DOHH2 (cell line): ENCODE results near the gene CCDC68.

ENCODE experiments used
- H3F3A ChIP-seq: fragments of 200-600 bp; sonication (generic), shearing (Covaris generic); 2 replicates; pipeline ENCODE4 v1.6.0; 2016; ENCODE audit warnings: antibody characterized with exemption, mild to moderate bottlenecking; ENCODE audit not compliant: control insufficient read depth, insufficient read depth
- H3K27ac ChIP-seq: fragments of 200-600 bp; sonication (generic); 2 replicates; pipeline ENCODE4 v1.5.1; 2014; ENCODE audit warnings: low read depth, mild to moderate bottlenecking, low read length, moderate library complexity
- H3K27me3 ChIP-seq: fragments of 200-600 bp; sonication (generic); 2 replicates; pipeline ENCODE4 v1.6.1; 2014; ENCODE audit warnings: mild to moderate bottlenecking, low read length, mixed read lengths; ENCODE audit not compliant: control insufficient read depth
- H3K36me3 ChIP-seq: fragments of 200-600 bp; sonication (generic); 2 replicates; pipeline ENCODE4 v1.6.1; 2014; ENCODE audit warnings: mild to moderate bottlenecking, low read length, moderate library complexity, mixed read lengths; ENCODE audit not compliant: control insufficient read depth
- H3K4me1 ChIP-seq: fragments of 200-600 bp; sonication (generic); 2 replicates; pipeline ENCODE4 v1.6.1; 2014; ENCODE audit warnings: mild to moderate bottlenecking, low read length, mixed read lengths; ENCODE audit not compliant: control insufficient read depth
- H3K4me2 ChIP-seq: fragments of 200-600 bp; sonication (generic); 2 replicates; pipeline ENCODE4 v1.6.0; 2014; ENCODE audit warnings: mild to moderate bottlenecking, low read length, moderate library complexity
- H3K4me3 ChIP-seq: fragments of 200-600 bp; sonication (generic); 2 replicates; pipeline ENCODE4 v1.5.1; 2014; ENCODE audit warnings: mild to moderate bottlenecking, low read length, mixed read lengths
- H3K79me2 ChIP-seq: fragments of 200-600 bp; sonication (generic); 2 replicates; pipeline ENCODE4 v1.6.1; 2014; ENCODE audit warnings: mild to moderate bottlenecking, low read length, mixed read lengths; ENCODE audit not compliant: control insufficient read depth
- H3K9me2 ChIP-seq: fragments of 200-600 bp; sonication (generic); replicated peaks from 2 replicates; pipeline ENCODE4 v1.6.1; 2014; ENCODE audit warnings: mild to moderate bottlenecking, low read length, mixed read lengths; ENCODE audit not compliant: control insufficient read depth
- H3K9me3 ChIP-seq: fragments of 200-600 bp; sonication (generic); 2 replicates; pipeline ENCODE4 v1.6.1; 2014; ENCODE audit warnings: antibody characterized with exemption, low read length, mixed read lengths; ENCODE audit not compliant: control insufficient read depth, insufficient read depth
- H4K20me1 ChIP-seq: fragments of 200-600 bp; sonication (generic); 2 replicates; pipeline ENCODE4 v1.6.0; 2014; ENCODE audit warnings: low read depth, mild to moderate bottlenecking, antibody characterized with exemption, low read length, moderate library complexity; ENCODE audit not compliant: control insufficient read depth, insufficient read depth
- CTCF ChIP-seq: fragments of 200-600 bp; sonication (generic); IDR thresholded peaks from one replicate; pipeline ENCODE4 v1.5.1; 2014; ENCODE audit warnings: antibody characterized with exemption, mild to moderate bottlenecking, low read depth, low read length; ENCODE audit not compliant: poor library complexity, severe bottlenecking
- EZH2phosphoT487 ChIP-seq: fragments of 200-600 bp; sonication (generic); IDR thresholded peaks from 2 replicates; pipeline ENCODE4 v1.6.1; 2017; ENCODE audit warnings: borderline replicate concordance, mild to moderate bottlenecking, antibody characterized with exemption, low read length, moderate library complexity, mixed read lengths

Gene CCDC68

GRCh38 chr18:54905629-54906028, 53.6 kb downstream of the CCDC68 start:
- no peak overlapping the region for H3K27ac ChIP-seq
- H3K4me3 ChIP-seq: no peak overlapping the region
- H3K79me2 ChIP-seq: no peaks in the 10 kb centered on the region
- no peaks in the 10 kb centered on the region for H3F3A ChIP-seq
- no peaks in the 10 kb centered on the region for H3K9me3 ChIP-seq
- no peaks in the 10 kb centered on the region for H4K20me1 ChIP-seq
- no peak overlapping the region for H3K4me2 ChIP-seq
- no peaks in the 10 kb centered on the region for H3K27me3 ChIP-seq
- TF ChIP-seq EZH2phosphoT487: no peak
- no peak for TF ChIP-seq CTCF
- H3K36me3 ChIP-seq: no peaks in the 10 kb centered on the region
- no peaks in the 10 kb centered on the region for H3K9me2 ChIP-seq
- no peaks in the 10 kb centered on the region for H3K4me1 ChIP-seq

- Histone ChIP-seq H3K4me2 (no peak overlapping the region), H3K4me1 (no peaks in the 10 kb centered on the region), H3K9me3 (no peaks in the 10 kb centered on the region), H3K4me3 (no peak overlapping the region), H3K79me2 (no peaks in the 10 kb centered on the region), H3K27me3 (no peaks in the 10 kb centered on the region), H3F3A (no peaks in the 10 kb centered on the region), H3K9me2 (no peaks in the 10 kb centered on the region), H4K20me1 (no peaks in the 10 kb centered on the region), H3K36me3 (no peaks in the 10 kb centered on the region), H3K27ac (no peak overlapping the region)
- TF ChIP-seq EZH2phosphoT487 (no peak), CTCF (no peak)
Measured at GRCh38 chr18:54904581-54904980, 54.7 kb downstream of the CCDC68 start.

GRCh38 chr18:54900290-54900689, 59.0 kb downstream of the CCDC68 start:
- Histone ChIP-seq H3K27me3 (no peaks in the 10 kb centered on the region), H4K20me1 (no peaks in the 10 kb centered on the region)
- TF ChIP-seq EZH2phosphoT487: no peak
- TF ChIP-seq CTCF: no peak

GRCh38 chr18:54899500-54899899, 59.8 kb downstream of the CCDC68 start:
- no peak overlapping the region for H3K4me2 ChIP-seq
- H4K20me1 ChIP-seq: no peaks in the 10 kb centered on the region
- no peaks in the 10 kb centered on the region for H3K9me3 ChIP-seq
- H3K36me3 ChIP-seq: no peaks in the 10 kb centered on the region
- H3K27me3 ChIP-seq: no peaks in the 10 kb centered on the region
- H3F3A ChIP-seq: no peaks in the 10 kb centered on the region
- no peaks in the 10 kb centered on the region for H3K9me2 ChIP-seq
- no peaks in the 10 kb centered on the region for H3K4me1 ChIP-seq
- TF ChIP-seq EZH2phosphoT487: no peak
- TF ChIP-seq CTCF: no peak
- H3K4me3 ChIP-seq: no peak overlapping the region
- H3K27ac ChIP-seq: no peak overlapping the region
- H3K79me2 ChIP-seq: no peaks in the 10 kb centered on the region

More at GRCh38 chr18:54900290-54900689, 59.0 kb downstream of the CCDC68 start:
- H3K4me1 ChIP-seq: no peaks in the 10 kb centered on the region
- no peaks in the 10 kb centered on the region for H3K9me2 ChIP-seq
- H3K27ac ChIP-seq: no peak overlapping the region
- H3K9me3 ChIP-seq: no peaks in the 10 kb centered on the region
- H3K4me2 ChIP-seq: no peak overlapping the region
- H3K79me2 ChIP-seq: no peaks in the 10 kb centered on the region
- H3F3A ChIP-seq: no peaks in the 10 kb centered on the region
- no peaks in the 10 kb centered on the region for H3K36me3 ChIP-seq
- no peak overlapping the region for H3K4me3 ChIP-seq
